Activated CD4-positive, CD25-positive, alpha-beta regulatory T cell treated with anti-CD3 and anti-CD28 coated beads, Interleukin-2, amount 50 U/mL, for 16 hours (primary cell): ENCODE data around the gene VAMP5.
A peak's percentile ranks its signal among the peaks of the same experiment; 100 is the strongest.
"Not testable (repeated sequence)": the region's sequence is repeated elsewhere in the genome, so short reads cannot be mapped to it uniquely, and the experiment has no call there.

Experiments
- DNase-seq: peaks from one replicate; pipeline ENCODE4 v3.0.0-alpha.2; 2020; ENCODE audit warnings: low read depth, low spot score

The VAMP5 gene

GRCh38 chr2:85584354-85584856 lies at the start of gene VAMP5:
VAMP5 (plus strand) TSS chr2:85584431; CDS start chr2:85584491, 60 bp downstream.
- DNase-seq: no peak

DNA sequence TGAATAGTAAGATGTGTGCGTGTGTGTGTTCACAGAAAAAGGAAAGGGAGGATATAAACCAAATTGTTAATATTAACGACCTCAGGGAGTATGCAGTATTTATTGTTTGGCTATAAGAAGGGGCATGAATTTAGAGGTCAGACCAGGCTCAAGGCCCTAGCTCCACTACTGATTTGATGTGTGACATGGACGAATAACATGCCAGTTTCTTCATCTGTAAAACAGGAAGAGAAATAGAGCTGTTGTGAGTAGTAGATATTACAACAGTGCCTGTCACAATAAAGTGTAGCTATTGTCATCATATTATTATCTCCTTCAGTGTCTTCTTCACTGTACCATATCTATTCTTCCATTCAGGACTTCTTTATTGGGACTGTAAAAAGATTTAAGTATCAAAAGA lies 49.4 kb upstream of the VAMP5 start:
- no peak for DNase-seq

DNA sequence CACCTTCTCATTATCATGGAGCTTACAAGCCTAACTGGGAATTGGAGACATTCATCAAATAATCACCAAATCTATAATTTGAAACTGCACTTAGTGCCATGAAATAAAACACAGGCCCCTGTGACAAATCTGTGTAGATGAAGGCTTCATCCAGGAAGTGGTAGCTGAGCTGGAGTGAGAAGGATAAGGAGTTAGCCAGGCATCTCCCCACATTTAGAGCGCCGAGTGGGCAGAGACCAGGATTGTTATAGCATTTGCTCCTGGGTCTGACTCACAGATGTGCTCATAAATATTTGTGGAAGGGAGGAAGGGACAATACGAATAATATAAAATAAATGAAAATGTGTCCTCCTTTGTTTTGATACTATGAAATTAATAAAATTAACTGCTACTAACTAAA lies 47.8 kb upstream of the VAMP5 start:
- no peak for DNase-seq

DNA sequence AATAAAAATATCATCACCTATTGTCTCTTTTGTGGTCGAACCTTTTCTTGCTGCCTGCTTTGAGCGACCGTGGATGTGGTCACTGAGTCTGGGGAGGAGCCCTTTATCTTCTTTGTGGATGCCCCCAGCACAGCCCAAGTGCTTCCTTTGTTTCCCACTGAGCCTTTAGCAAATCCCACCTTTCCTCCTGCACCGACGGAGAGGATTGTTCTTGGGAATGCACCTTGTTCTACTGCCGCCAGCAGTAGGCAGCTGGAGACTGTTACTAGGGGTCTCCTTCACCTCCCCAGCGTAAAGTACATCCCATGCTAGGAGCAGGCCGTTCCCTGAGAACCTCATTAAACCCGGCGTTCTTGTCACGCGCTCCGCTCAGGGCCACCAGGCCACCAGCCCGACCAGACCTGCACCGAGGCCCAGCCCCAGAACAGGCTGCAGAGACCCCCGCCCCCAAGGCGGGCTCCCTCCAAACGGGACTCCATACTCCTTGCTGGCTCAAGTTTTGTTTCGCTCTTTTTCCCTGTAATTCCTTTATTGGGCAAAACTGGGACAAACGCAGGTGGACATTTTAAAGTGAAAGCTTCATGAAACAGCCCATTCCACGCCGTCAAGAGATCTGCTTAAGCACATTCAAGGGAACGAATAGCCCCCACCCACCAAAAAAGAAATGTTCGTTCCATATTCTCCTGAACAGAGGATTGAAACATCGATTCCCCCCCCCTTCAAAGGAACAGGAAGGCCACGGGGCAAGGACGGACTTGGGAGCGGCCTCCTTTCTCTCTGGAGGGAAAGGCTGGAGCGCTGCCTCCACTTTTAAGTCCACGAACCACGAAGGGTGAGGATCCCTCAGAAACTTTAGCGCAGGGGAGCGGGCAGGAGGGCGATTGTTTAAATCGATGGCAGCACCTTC lies 46.4 kb upstream of the VAMP5 start:
- DNase-seq: no peak

- peak; percentile 78 for DNase-seq
These were observed 45.5 kb upstream of the VAMP5 start, which contains the start of gene MAT2A for GRCh38 chr2:85538507-85539360. MAT2A (plus strand) TSS chr2:85539168; CDS start chr2:85539288, 120 bp downstream.

DNA sequence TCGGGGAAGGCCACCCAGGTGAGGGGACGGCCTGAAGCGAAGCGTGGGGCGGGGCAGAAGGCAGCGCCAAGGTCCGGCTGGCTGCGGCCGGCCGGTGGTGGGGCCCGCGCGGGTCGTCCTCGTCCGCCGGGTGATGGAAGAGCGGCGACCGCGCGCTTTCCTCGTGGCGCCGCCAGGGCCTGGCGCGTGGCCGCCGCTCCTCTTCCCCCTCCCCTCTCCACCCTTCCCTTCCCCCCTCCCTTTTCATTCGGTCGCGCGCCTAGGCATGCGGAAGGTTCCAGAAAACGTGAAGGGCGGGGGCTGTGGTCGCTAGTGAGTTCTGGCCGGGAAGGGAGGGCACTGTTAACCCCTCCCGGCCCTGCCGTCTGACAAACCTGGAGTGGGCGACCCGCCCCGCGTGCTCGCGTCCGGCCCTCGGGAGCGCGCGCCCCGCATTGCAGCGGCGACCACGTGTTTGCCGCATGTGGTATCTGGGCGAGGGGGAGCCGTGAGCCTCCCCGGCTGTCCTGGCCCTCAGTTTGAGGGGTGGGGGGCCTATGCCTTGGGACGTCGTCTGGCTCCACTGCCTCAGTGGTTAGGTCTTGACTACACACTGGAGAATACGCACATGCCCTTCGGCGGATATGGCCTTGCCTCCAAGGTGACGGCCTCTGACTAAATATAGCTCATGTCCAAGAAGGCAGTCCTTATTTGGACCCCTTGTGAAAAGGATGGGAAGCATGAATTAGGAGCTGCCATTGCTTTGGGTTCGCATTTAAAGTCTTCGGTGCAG lies 44.7 kb upstream of the VAMP5 start:
- peak; percentile 61 for DNase-seq

GRCh38 chr2:85540133-85540648 lies 44.0 kb upstream of the VAMP5 start:
- no peak for DNase-seq

- no peak for DNase-seq
These were observed 43.0 kb upstream of the VAMP5 start for GRCh38 chr2:85541262-85541661.

DNA sequence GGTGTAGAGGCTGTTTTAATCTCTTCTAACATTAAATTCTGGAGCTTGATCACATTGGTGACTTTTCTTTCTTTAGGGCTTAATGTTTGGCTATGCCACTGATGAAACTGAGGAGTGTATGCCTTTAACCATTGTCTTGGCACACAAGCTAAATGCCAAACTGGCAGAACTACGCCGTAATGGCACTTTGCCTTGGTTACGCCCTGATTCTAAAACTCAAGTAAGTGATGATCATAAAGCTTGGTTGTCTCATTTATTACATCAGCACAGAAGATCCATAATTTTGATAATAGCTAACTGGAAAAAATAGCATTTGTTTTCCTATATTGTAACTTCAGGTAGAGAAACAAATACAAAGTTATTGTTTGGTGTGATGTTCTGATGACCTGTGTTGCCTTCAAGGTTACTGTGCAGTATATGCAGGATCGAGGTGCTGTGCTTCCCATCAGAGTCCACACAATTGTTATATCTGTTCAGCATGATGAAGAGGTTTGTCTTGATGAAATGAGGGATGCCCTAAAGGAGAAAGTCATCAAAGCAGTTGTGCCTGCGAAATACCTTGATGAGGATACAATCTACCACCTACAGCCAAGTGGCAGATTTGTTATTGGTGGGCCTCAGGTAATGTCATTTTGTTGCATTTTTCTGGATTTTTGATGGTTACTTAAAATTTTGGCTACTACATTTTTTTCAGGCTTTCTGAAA lies 42.3 kb upstream of the VAMP5 start:
- DNase-seq: no peak

DNA sequence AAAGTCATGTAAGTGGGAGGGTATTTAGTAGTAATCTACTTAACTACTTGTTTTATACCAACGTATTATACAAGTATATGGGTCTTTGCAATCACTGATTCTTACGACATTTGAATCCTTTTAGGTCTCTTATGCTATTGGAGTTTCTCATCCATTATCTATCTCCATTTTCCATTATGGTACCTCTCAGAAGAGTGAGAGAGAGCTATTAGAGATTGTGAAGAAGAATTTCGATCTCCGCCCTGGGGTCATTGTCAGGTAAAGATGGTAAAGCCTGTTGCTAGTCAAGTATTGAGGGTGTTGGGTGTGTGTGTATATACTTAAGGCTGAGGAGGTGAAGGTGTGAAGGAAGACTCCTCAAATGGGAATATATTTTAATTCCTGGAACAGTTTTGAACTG lies 41.5 kb upstream of the VAMP5 start:
- no peak for DNase-seq

DNA sequence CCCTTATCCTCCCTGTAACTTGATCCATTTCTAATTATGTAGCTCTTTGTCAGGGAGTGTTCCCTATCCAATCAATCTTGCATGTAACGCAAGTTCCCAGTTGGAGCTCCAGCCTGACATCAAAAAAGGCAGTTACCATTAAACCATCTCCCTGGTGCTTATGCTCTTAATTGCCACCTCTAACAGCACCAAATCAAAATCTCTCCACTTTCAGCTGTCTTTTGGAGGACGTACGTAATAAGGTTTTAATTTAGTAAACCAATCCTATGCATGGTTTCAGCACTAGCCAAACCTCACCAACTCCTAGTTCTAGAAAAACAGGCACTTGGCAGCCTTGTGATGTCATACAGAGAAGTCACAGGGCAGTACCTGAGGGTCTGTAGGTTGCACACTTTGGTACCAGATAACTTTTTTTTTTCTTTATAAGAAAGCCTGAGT lies 40.0 kb upstream of the VAMP5 start:
- not testable (repeated sequence) for DNase-seq

GRCh38 chr2:85544915-85545779 lies 39.1 kb upstream of the VAMP5 start:
- not testable (repeated sequence) for DNase-seq

DNA sequence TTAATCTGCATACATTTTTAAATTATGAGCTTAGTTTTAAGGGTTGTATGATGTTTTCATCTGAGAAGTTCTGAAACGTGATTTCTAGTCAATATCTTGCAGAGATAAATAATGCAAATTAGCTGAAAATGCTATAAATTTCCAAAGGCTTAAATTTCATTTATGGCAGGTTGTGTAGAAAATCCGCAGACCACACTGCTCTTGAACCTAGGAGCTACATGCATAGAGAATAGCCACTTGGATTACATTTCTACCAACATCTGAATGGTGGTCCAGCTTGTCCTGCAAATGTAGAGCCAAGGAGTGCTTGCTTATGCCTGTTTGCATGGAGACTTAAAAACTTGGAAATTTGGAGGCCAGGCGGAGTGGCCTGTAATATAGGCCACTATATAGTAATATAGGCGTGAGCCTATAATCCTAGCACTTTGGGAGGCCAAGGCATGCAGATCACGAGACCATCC lies 38.4 kb upstream of the VAMP5 start:
- DNase-seq: no peak

DNA sequence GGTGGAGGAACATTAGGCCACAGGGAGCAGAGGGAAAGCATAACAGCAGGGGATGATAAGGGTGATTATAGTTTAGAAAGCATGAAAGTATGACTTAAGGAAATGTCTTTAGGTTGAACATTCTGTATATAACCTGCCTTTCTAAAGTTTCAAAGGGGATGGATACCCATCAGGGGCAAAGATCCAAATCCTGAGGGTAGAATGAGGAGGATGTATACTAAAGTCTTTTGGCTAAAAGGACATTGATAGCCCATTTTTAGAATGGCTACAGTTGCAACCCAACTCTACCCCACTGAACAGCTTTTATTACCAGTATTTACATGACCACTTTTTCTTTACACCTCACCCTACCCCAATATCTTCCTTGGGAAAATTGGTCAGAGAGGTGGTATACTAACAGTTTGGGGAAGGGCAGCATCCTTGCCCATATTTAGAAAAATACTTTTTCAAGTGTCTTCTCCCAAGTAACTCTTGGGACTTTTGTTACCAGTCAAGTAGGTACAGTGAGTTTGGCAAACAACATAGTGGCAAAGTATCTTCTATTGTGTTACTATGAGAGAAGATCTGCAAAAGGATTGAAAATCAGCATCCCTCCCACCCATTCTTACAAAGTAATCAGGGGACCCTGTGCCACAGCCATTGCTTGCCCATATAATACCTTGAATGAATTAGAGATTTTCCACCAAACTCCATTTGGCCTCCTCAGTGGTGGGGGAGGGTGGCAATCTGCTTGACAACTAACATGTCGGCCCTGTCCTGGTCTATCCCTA lies 37.0 kb upstream of the VAMP5 start:
- no peak for DNase-seq

DNA sequence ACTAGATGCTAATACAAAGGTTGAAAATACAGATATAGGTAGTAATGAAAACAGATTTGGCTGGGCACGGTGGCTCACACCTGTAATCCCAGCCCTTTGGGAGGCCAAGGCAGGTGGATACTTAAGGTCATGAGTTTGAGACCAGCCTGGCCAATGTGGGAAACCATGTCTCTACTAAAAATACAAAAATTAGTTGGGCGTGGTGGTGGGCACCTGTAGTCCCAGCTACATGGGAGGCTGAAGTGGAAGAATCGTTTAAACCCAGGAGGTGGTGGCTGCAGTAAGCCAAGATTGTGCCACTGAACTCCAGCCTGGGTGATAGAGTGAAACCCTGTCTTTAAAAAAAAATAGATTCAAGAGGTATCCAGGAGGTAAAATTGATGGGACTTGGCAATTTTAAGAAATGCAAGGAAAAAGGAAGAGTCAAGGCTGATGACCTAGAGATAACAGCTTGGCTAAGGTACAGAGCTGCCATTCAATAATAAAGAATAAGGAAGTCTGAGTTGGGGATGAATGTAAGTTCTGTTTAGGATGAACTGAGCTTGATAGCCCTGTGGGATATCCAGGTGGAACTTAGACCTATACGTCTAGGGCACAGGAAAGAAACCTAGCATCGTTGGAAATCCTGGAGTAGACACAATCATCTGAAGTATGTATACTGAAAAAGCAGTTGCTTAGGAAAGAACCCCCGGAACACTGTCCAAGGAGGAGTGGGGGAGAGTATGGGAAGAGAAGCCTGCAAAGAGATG lies 36.2 kb upstream of the VAMP5 start:
- DNase-seq: no peak

GRCh38 chr2:85548608-85548900 lies 35.7 kb upstream of the VAMP5 start:
- no peak for DNase-seq

DNA sequence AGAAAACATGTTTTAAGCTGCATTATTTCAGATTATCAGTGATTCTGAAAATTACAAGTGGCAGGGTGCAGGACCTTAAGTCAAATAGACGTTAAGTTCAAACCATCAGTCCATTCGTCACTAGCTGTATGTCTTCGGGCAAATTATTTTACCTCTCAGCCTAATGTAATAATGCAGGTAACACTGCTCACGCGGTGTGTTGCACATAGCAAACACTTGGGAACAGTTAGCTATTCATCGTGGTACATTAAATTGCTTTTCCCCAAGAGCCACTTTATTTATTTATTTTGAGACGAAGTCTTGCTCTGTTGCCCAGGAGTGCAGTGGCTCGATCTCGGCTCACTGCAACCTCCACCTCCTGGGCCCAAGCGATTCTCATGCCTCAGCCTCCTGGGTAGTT lies 35.1 kb upstream of the VAMP5 start:
- DNase-seq: no peak

GRCh38 chr2:85549826-85550225 lies 34.4 kb upstream of the VAMP5 start:
- DNase-seq: no peak
